ENCODE measurements around the gene PRKAR2B.

DNA sequence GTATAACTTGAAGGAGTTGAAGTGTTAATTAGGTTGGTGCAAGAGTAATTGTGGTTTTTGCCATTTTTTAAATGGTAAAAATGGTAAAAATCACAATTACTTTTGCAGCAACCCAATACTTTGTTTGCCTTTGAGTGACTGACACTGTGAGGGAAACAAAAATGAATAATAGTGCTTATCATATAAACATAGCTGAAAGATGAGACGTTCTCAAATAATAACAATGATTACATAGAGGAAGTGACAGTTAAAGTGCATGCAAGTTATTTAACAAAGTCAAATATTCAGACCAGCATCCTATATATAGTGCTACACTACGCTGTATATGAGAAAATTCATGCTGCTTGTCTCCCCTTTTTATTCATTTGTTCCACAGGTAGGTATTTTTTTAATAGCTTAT, 119.6 kb downstream of the PRKAR2B start:
- TF ChIP-seq POLR2A (IDR thresholded peaks at IDR 0.05; ENCODE audit: borderline replicate concordance, extremely low read depth, insufficient read depth, insufficient read length): no peak
- TF ChIP-seq SRF (IDR thresholded peaks at IDR 0.05; ENCODE audit: low read depth): no peak
- no peak for TF ChIP-seq YY1 (IDR thresholded peaks at IDR 0.05; ENCODE audit: extremely low read depth, insufficient replicate concordance, low read depth, low read length)
- no peak for TF ChIP-seq ELF1 (IDR thresholded peaks at IDR 0.05; ENCODE audit: borderline replicate concordance, low read depth)
- TF ChIP-seq, protein P1, sequence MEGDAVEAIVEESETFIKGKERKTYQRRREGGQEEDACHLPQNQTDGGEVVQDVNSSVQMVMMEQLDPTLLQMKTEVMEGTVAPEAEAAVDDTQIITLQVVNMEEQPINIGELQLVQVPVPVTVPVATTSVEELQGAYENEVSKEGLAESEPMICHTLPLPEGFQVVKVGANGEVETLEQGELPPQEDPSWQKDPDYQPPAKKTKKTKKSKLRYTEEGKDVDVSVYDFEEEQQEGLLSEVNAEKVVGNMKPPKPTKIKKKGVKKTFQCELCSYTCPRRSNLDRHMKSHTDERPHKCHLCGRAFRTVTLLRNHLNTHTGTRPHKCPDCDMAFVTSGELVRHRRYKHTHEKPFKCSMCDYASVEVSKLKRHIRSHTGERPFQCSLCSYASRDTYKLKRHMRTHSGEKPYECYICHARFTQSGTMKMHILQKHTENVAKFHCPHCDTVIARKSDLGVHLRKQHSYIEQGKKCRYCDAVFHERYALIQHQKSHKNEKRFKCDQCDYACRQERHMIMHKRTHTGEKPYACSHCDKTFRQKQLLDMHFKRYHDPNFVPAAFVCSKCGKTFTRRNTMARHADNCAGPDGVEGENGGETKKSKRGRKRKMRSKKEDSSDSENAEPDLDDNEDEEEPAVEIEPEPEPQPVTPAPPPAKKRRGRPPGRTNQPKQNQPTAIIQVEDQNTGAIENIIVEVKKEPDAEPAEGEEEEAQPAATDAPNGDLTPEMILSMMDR (IDR thresholded peaks at IDR 0.05 in 2 of 3, conservative IDR thresholded peaks at IDR 0.05 in 1 of 3; ENCODE audit: borderline replicate concordance in 1 of 3, insufficient read depth in 1 of 3, low read depth in 2 of 3, low read length in 2 of 3): no peak
- TF ChIP-seq POLR2AphosphoS5 (IDR thresholded peaks at IDR 0.05; ENCODE audit: low read depth, low read length): no peak
- TF ChIP-seq EZH2phosphoT487 (IDR thresholded peaks at IDR 0.05; ENCODE audit: borderline replicate concordance): no peak
- no peak for TF ChIP-seq RAD21 (IDR thresholded peaks at IDR 0.05; ENCODE audit: low read depth)
- TF ChIP-seq, protein P2, sequence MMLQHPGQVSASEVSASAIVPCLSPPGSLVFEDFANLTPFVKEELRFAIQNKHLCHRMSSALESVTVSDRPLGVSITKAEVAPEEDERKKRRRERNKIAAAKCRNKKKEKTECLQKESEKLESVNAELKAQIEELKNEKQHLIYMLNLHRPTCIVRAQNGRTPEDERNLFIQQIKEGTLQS (IDR thresholded peaks at IDR 0.05): no peak
- no peak for TF ChIP-seq JUND (IDR thresholded peaks at IDR 0.05)
- no peak for TF ChIP-seq EZH2 (IDR thresholded peaks at IDR 0.05)
- TF ChIP-seq, protein P3, sequence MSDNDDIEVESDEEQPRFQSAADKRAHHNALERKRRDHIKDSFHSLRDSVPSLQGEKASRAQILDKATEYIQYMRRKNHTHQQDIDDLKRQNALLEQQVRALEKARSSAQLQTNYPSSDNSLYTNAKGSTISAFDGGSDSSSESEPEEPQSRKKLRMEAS (IDR thresholded peaks at IDR 0.05): no peak
